Astrocyte of the spinal cord (primary cell): ENCODE results near the gene SYNJ2.
A peak's percentile ranks its signal among the peaks of the same experiment; 100 is the strongest.
"Not testable (repeated sequence)": the region's sequence is repeated elsewhere in the genome, so short reads cannot be mapped to it uniquely, and the experiment has no call there.

Experiments
- DNase-seq: peaks from one replicate; pipeline ENCODE4 v3.0.0; 2011; ENCODE audit warnings: low read depth, low spot score
- H3K4me3 ChIP-seq: 2 replicates; pipeline ENCODE4 v1.5.1; 2011; ENCODE audit warnings: low read depth, mild to moderate bottlenecking, low read length, moderate library complexity
- CTCF ChIP-seq: IDR thresholded peaks from 2 replicates; pipeline ENCODE4 v1.5.1; 2012; ENCODE audit warnings: low read depth, mild to moderate bottlenecking, low read length, inconsistent platforms
- in situ Hi-C: cut with HindIII; loops from 2 replicates; pipeline ENCODE4 v1.10.0; 2017; ENCODE audit warnings: low sequenced_read_pairs

Gene SYNJ2

GRCh38 chr6:157942351-157942750 lies 39.3 kb upstream of the SYNJ2 start:
- in situ Hi-C loops = no loop called here
- no peak for TF ChIP-seq CTCF
- DNase-seq = no peak
- H3K4me3 ChIP-seq = no peak overlapping the region

GRCh38 chr6:157943249-157943963 lies 38.3 kb upstream of the SYNJ2 start:
- in situ Hi-C loops = no loop called here
- DNase-seq = no peak
- no peak overlapping the region for H3K4me3 ChIP-seq
- no peak for TF ChIP-seq CTCF

- in situ Hi-C loops = no loop called here
- no peak overlapping the region for H3K4me3 ChIP-seq
- DNase-seq = no peak
- TF ChIP-seq CTCF = no peak
Measured at GRCh38 chr6:157943964-157944283, 37.7 kb upstream of the SYNJ2 start.

- DNase-seq = peak; percentile 79
- no peak for TF ChIP-seq CTCF
- no peak overlapping the region for H3K4me3 ChIP-seq
- in situ Hi-C loops = no loop called here
Measured at GRCh38 chr6:157944983-157945931, 36.4 kb upstream of the SYNJ2 start.

- H3K4me3 ChIP-seq = no peak overlapping the region
- no peak for TF ChIP-seq CTCF
- no peak for DNase-seq
- in situ Hi-C loops = no loop called here
Measured at GRCh38 chr6:157946053-157946617, 35.5 kb upstream of the SYNJ2 start.

- no peak for DNase-seq
- H3K4me3 ChIP-seq = no peak overlapping the region
- in situ Hi-C loops = no loop called here
- peak; percentile 63 for TF ChIP-seq CTCF
Measured at GRCh38 chr6:157946865-157947532, 34.7 kb upstream of the SYNJ2 start.

- H3K4me3 ChIP-seq, DNase-seq, in situ Hi-C loops: not testable (repeated sequence)
Measured at GRCh38 chr6:157950899-157951298, 30.8 kb upstream of the SYNJ2 start.
